ENCODE results near the gene MEX3A. TPM values are rescaled to one million over a fixed set of nuclear protein-coding genes. Genes with fewer than 3 reads are reported as not detected.
"Not testable (repeated sequence)": the region's sequence is repeated elsewhere in the genome, so short reads cannot be mapped to it uniquely, and the experiment has no call there.

MEX3A gene
- total and polyA plus RNA-seq, 8 donors: 0.86 to 59.0 (median 48.8) TPM

DNA sequence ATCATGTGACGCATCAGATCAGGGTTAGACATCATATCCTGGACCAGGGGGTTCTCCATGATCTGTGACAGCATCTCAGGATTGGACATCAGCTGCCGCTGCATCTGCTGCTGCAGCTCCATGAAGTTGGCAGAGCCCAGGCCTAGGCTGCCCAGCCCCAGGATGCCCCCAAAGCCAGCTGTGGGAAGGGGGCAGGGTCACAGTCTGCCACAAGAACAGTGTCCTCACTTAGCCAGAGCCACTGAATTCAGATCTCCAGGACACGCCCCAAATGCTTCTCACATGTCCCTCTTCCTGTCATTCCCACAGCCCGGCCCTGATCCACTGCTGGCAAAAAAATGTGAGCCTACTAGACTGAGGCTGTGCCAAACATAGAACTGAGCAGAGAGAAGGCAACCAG, 31.9 kb downstream of the MEX3A start:
- DNase-seq (no peak), ATAC-seq (no peak)
- H3K36me3 ChIP-seq: peaks cover 0 to 34% of the 10 kb centered on the region in 2 donors
- H3K27me3 ChIP-seq: no peaks in the 10 kb centered on the region
- intact Hi-C loops (cut with DNase I): no loop called here
- no peak overlapping the region for H3K27ac ChIP-seq
- no peaks in the 10 kb centered on the region for H3K9me3 ChIP-seq
- no peak for TF ChIP-seq CTCF (IDR thresholded peaks at IDR 0.05)
- H3K4me1 ChIP-seq: peaks cover 2 to 17% of the 10 kb centered on the region in 2 donors
- no peak overlapping the region for H3K4me3 ChIP-seq

DNA sequence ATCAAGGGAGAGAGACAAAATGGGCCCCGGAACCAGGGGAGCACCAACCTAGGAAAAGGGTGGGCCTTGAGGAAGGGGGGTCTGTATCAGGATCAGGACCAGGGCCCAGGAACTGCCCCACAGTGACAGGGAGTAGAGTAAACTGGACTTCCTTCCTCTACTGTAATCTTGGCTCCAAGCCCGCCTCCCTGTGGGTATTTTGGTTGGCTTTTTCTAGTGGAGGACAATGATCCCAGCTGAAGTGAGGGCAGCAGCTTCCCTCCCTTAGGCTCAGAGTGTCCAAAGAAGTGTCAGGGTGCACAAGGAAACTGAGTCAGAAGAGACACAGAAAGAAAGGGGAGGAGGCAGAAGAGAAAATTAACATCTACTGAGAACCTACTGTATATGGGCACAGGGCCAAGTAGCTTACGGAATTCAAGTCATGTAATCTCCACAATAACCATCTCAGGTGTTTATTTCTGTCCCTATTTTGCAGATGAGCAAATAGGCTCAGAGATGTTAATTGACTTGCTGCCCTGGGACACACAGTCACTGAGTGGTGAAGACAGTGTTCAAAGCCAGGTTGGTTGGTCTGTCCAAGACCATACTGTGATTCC, 33.5 kb downstream of the MEX3A start:
- no peak for ATAC-seq
- Histone ChIP-seq H3K4me1 (peaks cover 0 to 13% of the 10 kb centered on the region in 2 donors), H3K4me3 (no peak overlapping the region), H3K27ac (no peak overlapping the region), H3K9me3 (no peaks in the 10 kb centered on the region), H3K27me3 (no peaks in the 10 kb centered on the region), H3K36me3 (peaks cover 0 to 36% of the 10 kb centered on the region in 2 donors)
- DNase-seq: no peak
- intact Hi-C loops (cut with DNase I): no loop called here
- TF ChIP-seq CTCF (IDR thresholded peaks at IDR 0.05): no peak

DNA sequence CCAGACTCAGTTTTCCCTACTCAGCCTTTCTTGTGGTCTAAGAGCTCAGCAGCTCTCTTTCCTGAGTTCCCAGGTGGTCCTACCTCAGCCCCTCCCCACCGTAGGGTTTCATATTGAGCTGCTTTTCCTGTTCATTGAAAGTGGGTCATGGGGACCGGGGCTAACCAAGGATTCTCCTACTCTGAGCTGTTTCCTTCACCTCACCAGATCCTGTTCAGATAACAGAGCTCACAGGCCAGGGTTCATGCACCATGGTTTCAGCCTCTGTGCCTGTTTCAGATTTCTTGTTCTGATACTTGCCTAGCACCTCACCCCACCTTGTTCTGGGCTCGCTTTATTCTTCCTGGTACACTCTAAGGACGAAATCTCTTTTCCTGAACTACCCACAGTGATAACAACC, 37.2 kb downstream of the MEX3A start:
- no peak for DNase-seq
- Histone ChIP-seq H3K27me3 (no peaks in the 10 kb centered on the region), H3K36me3 (peaks cover 0 to 67% of the 10 kb centered on the region in 2 donors), H3K4me1 (no peaks in the 10 kb centered on the region), H3K27ac (no peak overlapping the region), H3K4me3 (no peak overlapping the region), H3K9me3 (no peaks in the 10 kb centered on the region)
- TF ChIP-seq CTCF (IDR thresholded peaks at IDR 0.05): no peak
- no peak for ATAC-seq
- intact Hi-C loops (cut with DNase I): no loop called here

GRCh38 chr1:156042828-156043227, 39.4 kb downstream of the MEX3A start:
- TF ChIP-seq CTCF (IDR thresholded peaks at IDR 0.05): no peak
- H3K36me3 ChIP-seq: peaks cover 0 to 66% of the 10 kb centered on the region in 2 donors
- no peaks in the 10 kb centered on the region for H3K4me1 ChIP-seq
- no peaks in the 10 kb centered on the region for H3K27me3 ChIP-seq
- no peak overlapping the region for H3K4me3 ChIP-seq
- ATAC-seq (no peak), DNase-seq (no peak)
- H3K27ac ChIP-seq: no peak overlapping the region
- intact Hi-C loops (cut with DNase I): no loop called here
- H3K9me3 ChIP-seq: no peaks in the 10 kb centered on the region

DNA sequence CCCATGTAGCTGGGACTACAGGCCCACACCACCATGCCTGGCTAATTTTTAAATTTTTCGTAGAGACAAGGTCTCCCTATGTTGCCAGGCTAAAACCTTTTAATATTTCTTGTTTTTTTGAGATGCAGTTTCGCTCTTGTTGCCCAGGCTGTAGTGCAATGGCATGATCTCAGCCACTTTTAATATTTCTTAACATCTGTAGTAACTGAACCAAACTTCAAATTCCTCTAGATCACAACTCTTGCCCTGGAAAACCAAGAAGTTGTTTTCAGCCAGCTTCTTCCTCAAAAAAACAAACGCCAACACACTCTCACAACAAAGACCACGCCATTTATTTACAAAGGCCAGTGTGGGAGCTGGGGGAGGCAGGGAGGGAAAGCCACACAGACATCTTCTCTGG, 47.3 kb downstream of the MEX3A start:
- intact Hi-C loops (cut with DNase I); H3K4me1 ChIP-seq; H3K9me3 ChIP-seq; H3K4me3 ChIP-seq; DNase-seq; H3K27ac ChIP-seq; ATAC-seq; H3K27me3 ChIP-seq: not testable (repeated sequence)
- H3K36me3 ChIP-seq: peaks cover 0 to 38% of the 10 kb centered on the region in 2 donors

- Histone ChIP-seq H3K27ac (no peak overlapping the region), H3K4me1 (no peaks in the 10 kb centered on the region), H3K36me3 (peaks cover 0 to 20% of the 10 kb centered on the region in 2 donors), H3K27me3 (no peaks in the 10 kb centered on the region), H3K9me3 (no peaks in the 10 kb centered on the region), H3K4me3 (no peak overlapping the region)
- ATAC-seq (no peak), DNase-seq (no peak)
- no peak for TF ChIP-seq CTCF (IDR thresholded peaks at IDR 0.05)
- intact Hi-C loops (cut with DNase I): no loop called here
Measured at GRCh38 chr1:156033011-156033410, 49.3 kb downstream of the MEX3A start.

Data from left lung (tissue), 10 donors.